Hepatocyte (in vitro differentiated cells): ENCODE data around the gene PAGE5. TPM values are rescaled to one million over a fixed set of nuclear protein-coding genes. Genes with fewer than 3 reads are reported as not detected.

Source experiments
- DNase-seq: peaks from one replicate; pipeline ENCODE4 v3.0.0-alpha.2; 2016; ENCODE audit warnings: low spot score
- H2AFZ ChIP-seq: fragments of 200-600 bp; sonication (generic); 2 replicates; pipeline ENCODE4 v1.6.0; 2016; ENCODE audit warnings: antibody characterized with exemption, mild to moderate bottlenecking
- H3K27ac ChIP-seq: fragments of 200-600 bp; sonication (generic); 2 replicates; pipeline ENCODE4 v1.5.1; 2016; ENCODE audit warnings: mild to moderate bottlenecking
- H3K27me3 ChIP-seq: fragments of 200-600 bp; sonication (generic); 2 replicates; pipeline ENCODE4 v1.6.1; 2016
- H3K36me3 ChIP-seq: fragments of 200-600 bp; sonication (generic); replicated peaks from 2 replicates; pipeline ENCODE4 v1.5.1; 2016; ENCODE audit warnings: low read depth; ENCODE audit not compliant: insufficient read depth
- H3K4me1 ChIP-seq: fragments of 200-600 bp; sonication (generic); 2 replicates; pipeline ENCODE4 v1.5.1; 2016; ENCODE audit warnings: mild to moderate bottlenecking, moderate library complexity; ENCODE audit not compliant: insufficient read depth
- H3K4me2 ChIP-seq: fragments of 200-600 bp; sonication (generic); 2 replicates; pipeline ENCODE4 v1.6.0; 2016
- H3K4me3 ChIP-seq: fragments of 200-600 bp; sonication (generic); 2 replicates; pipeline ENCODE4 v1.5.1; 2016; ENCODE audit warnings: mild to moderate bottlenecking
- H3K79me2 ChIP-seq: fragments of 200-600 bp; sonication (generic); 2 replicates; pipeline ENCODE4 v1.6.0; 2017; ENCODE audit warnings: mild to moderate bottlenecking
- H3K9me2 ChIP-seq: fragments of 200-600 bp; sonication (generic); replicated peaks from 2 replicates; pipeline ENCODE4 v1.6.0; 2017; ENCODE audit warnings: mild to moderate bottlenecking; ENCODE audit not compliant: insufficient read depth
- H3K9me3 ChIP-seq: fragments of 200-600 bp; sonication (generic); 2 replicates; pipeline ENCODE4 v1.5.1; 2016; ENCODE audit warnings: low read depth, mild to moderate bottlenecking
- H4K20me1 ChIP-seq: fragments of 200-600 bp; sonication (generic); 2 replicates; pipeline ENCODE4 v1.6.0; 2016; ENCODE audit warnings: mild to moderate bottlenecking; ENCODE audit not compliant: insufficient read depth, poor library complexity, severe bottlenecking
- CTCF ChIP-seq: fragments of 200-600 bp; sonication (generic); IDR thresholded peaks from 2 replicates; pipeline ENCODE4 v1.5.1; 2016; ENCODE audit warnings: antibody characterized with exemption, mild to moderate bottlenecking; ENCODE audit not compliant: poor library complexity
- EZH2 ChIP-seq: fragments of 200-600 bp; sonication (generic); IDR thresholded peaks from 2 replicates; pipeline ENCODE4 v1.6.1; 2016; ENCODE audit warnings: antibody characterized with exemption, mild to moderate bottlenecking, borderline replicate concordance
- EZH2phosphoT487 ChIP-seq: fragments of 200-600 bp; sonication (generic); IDR thresholded peaks from one replicate; pipeline ENCODE4 v1.6.1; 2018; ENCODE audit warnings: antibody characterized with exemption, mild to moderate bottlenecking, low read depth, moderate library complexity; ENCODE audit not compliant: unreplicated experiment, severe bottlenecking
- WGBS: methylation state at CpG from one replicate; pipeline ENCODE4 v1.1.6; 2016; ENCODE audit warnings: low lambda C conversion rate; ENCODE audit errors: missing lambda C conversion rate; 5-methylcytosine and 5-hydroxymethylcytosine counted together
- polyA plus RNA-seq: library from polyadenylated mRNA; unstranded; fragments of >200 nt; fragmentation: Nextera tagmentation; extraction: Ambion mirVana; gene quantifications from 2 replicates; pipeline ENCODE4 v1.2.1, GENCODE V29; 2016
- total RNA-seq: library from RNA; depleted of rRNA; stranded (reverse); fragments of >200 nt; gene quantifications from 2 replicates; pipeline ENCODE4 v1.2.3, GENCODE V29; 2014

The PAGE5 gene
- total and polyA plus RNA-seq, 2 experiments from 2014 or later: not detected

GRCh38 chrX:55201930-55202579, 18.1 kb upstream of the PAGE5 start:
- Histone ChIP-seq H3K36me3 (no peaks in the 10 kb centered on the region), H2AFZ (no peak overlapping the region), H3K9me2 (no peaks in the 10 kb centered on the region), H3K4me3 (no peak overlapping the region), H3K9me3 (no peaks in the 10 kb centered on the region), H3K27me3 (no peaks in the 10 kb centered on the region), H3K79me2 (no peaks in the 10 kb centered on the region), H3K4me2 (no peak overlapping the region), H3K4me1 (no peaks in the 10 kb centered on the region), H4K20me1 (no peaks in the 10 kb centered on the region), H3K27ac (no peak overlapping the region)
- 40% methylated on average over 2 of the region's 3 CpGs for WGBS
- no peak for DNase-seq
- no peak for TF ChIP-seq EZH2phosphoT487

GRCh38 chrX:55206162-55206941, 13.8 kb upstream of the PAGE5 start:
- TF ChIP-seq CTCF (no peak), EZH2phosphoT487 (no peak), EZH2 (no peak)
- Histone ChIP-seq H3K79me2 (no peaks in the 10 kb centered on the region), H3K27me3 (no peaks in the 10 kb centered on the region), H3K9me3 (no peaks in the 10 kb centered on the region), H3K4me1 (no peaks in the 10 kb centered on the region), H3K36me3 (no peaks in the 10 kb centered on the region), H3K4me2 (no peak overlapping the region), H4K20me1 (no peaks in the 10 kb centered on the region), H2AFZ (no peak overlapping the region), H3K4me3 (no peak overlapping the region), H3K9me2 (no peaks in the 10 kb centered on the region), H3K27ac (no peak overlapping the region)
- no peak for DNase-seq
- WGBS: 38% methylated on average over 6 of the region's 6 CpGs

GRCh38 chrX:55210931-55211677, 9.0 kb upstream of the PAGE5 start:
- no peaks in the 10 kb centered on the region for H4K20me1 ChIP-seq
- no peaks in the 10 kb centered on the region for H3K9me3 ChIP-seq
- no peaks in the 10 kb centered on the region for H3K27me3 ChIP-seq
- no peak for DNase-seq
- H3K4me3 ChIP-seq: no peak overlapping the region
- no peak overlapping the region for H3K27ac ChIP-seq
- no peaks in the 10 kb centered on the region for H3K36me3 ChIP-seq
- no peak for TF ChIP-seq EZH2
- no peak for TF ChIP-seq CTCF
- no peak for TF ChIP-seq EZH2phosphoT487
- 69% methylated on average over 13 of the region's 13 CpGs for WGBS
- no peaks in the 10 kb centered on the region for H3K4me1 ChIP-seq
- H3K79me2 ChIP-seq: no peaks in the 10 kb centered on the region
- H3K4me2 ChIP-seq: no peak overlapping the region
- H3K9me2 ChIP-seq: no peaks in the 10 kb centered on the region
- no peak overlapping the region for H2AFZ ChIP-seq
